LNCaP clone FGC (cell line): ENCODE measurements around the gene DHX57.

Experiments
- DNase-seq: peaks from one replicate; pipeline ENCODE4 v3.0.0-alpha.2; 2011; ENCODE audit warnings: low read depth
- H3K4me3 ChIP-seq: 2 replicates; pipeline ENCODE4 v1.5.1; 2011; ENCODE audit warnings: mild to moderate bottlenecking, low read depth, low read length, control low read depth
- TF ChIP-seq, protein P1 (sequence below): IDR thresholded peaks from 2 replicates; pipeline ENCODE4 v1.5.1; 2012; ENCODE audit warnings: mild to moderate bottlenecking; ENCODE audit not compliant: control insufficient read depth, insufficient read depth; ENCODE audit errors: extremely low read depth

DHX57 gene

DNA sequence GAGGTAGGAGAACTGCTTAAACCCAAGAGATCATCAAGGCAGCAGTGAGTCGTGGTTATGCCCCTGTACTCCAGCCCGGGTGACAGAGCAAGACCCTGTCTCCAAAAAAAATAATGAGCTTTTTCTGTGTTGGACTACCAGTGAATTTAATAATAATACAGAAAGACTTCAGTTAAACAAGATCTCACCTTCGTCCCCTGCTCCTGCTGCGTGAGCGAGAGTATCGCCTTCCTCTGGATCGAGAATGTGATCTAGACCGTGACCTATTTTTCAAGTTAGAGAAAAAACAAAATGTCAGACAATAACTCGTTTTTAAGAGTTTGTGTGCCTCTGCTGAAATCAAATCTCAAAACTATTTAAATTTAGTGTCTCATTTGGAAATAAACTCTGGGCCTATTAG is 127.3 kb downstream of the DHX57 start:
- DNase-seq, result no peak
- TF ChIP-seq, protein P1, sequence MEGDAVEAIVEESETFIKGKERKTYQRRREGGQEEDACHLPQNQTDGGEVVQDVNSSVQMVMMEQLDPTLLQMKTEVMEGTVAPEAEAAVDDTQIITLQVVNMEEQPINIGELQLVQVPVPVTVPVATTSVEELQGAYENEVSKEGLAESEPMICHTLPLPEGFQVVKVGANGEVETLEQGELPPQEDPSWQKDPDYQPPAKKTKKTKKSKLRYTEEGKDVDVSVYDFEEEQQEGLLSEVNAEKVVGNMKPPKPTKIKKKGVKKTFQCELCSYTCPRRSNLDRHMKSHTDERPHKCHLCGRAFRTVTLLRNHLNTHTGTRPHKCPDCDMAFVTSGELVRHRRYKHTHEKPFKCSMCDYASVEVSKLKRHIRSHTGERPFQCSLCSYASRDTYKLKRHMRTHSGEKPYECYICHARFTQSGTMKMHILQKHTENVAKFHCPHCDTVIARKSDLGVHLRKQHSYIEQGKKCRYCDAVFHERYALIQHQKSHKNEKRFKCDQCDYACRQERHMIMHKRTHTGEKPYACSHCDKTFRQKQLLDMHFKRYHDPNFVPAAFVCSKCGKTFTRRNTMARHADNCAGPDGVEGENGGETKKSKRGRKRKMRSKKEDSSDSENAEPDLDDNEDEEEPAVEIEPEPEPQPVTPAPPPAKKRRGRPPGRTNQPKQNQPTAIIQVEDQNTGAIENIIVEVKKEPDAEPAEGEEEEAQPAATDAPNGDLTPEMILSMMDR, result no peak
- no peak overlapping the region for H3K4me3 ChIP-seq

DNA sequence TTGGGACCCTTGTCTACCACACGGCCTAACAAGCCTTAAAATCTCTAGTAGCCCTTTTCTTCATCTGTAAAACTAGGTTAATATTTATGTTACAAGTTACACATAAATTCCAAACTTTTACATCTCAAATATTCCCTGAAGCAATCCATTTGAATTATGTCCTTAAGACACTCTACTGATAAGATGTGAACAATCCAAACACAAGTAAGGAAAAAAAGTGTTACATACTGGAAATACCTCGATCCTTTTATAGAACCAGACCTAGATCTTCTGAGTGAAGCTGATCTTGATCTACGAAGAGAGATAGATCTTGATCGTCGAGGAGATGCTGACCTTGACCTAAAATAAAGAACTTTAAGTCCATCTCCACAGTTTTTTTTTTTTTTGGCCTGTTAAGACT is 127.9 kb downstream of the DHX57 start:
- DNase-seq, result no peak
- TF ChIP-seq, protein P1, result no peak
- no peak overlapping the region for H3K4me3 ChIP-seq
